ENCODE measurements around the gene TRMT2A.

Gene TRMT2A

DNA sequence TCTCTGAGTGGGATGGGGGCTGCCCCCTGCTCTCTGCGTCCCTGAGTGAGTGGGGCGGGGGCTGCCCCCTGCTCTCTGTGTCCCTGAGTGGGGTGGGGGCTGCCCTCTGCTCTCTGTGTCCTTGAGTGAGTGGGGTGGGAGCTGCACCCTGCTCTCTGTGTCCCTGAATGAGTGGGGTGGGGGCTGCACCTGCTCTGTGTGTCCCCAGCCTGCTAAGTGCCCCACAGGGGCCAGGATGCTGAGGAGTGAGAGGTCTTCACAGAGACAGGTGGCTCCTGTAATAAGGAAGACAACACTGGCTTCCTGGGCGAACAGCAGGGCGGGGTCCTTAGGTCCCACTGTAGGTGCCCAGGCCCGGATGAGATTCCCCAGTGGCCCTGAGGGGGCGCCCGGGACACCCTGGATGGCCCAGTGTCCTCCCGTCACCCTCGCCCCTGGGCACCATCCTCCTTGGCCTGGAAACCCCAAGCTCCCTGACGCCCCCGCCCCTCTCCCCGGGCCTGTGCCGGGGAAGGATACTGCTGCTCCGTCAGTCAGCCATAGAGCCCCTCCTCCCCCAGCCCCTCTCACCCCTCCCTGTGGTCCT is 37.7 kb upstream of the TRMT2A start:
- in situ Hi-C loops (cut with MboI; ENCODE audit: low pct_unique_long_range_greater_than_20kb, low sequenced_read_pairs, unreplicated experiment): loop anchor here (10.0 kb wide), 1 partner anchor 140 kb away; no protein-coding TSS in a partner anchor
- DNase-seq (ENCODE audit: low spot score): no peak
- TF ChIP-seq CTCF (IDR thresholded peaks at IDR 0.05; ENCODE audit: extremely low read depth, insufficient read depth, missing control alignments): no peak

DNA sequence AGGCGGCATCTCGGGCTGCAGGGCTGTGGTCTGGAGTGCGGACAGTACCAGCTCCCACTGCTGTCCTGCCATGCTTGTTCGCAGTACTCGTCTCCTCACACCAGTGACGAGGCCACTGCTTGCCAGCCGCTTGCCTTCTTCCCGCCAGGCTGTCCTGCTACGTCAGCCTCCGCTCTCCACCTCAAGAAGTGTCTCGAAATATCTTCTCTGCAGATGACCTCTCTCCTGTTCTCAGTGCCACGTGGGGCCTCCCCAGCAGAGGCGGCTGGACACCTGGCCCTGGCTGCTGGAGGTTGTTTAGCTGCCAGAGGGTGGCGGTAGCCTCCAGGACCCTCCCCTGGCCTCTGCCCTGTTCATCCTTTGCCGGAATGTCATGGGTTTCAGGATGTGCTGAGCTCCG is 36.9 kb upstream of the TRMT2A start:
- no peak for DNase-seq (ENCODE audit: low spot score)
- in situ Hi-C loops (cut with MboI; ENCODE audit: low pct_unique_long_range_greater_than_20kb, low sequenced_read_pairs, unreplicated experiment): loop anchor here (10.0 kb wide), 1 partner anchor 141 kb away; no protein-coding TSS in a partner anchor
- TF ChIP-seq CTCF (IDR thresholded peaks at IDR 0.05; ENCODE audit: extremely low read depth, insufficient read depth, missing control alignments): no peak

GRCh38 chr22:20152464-20152890 is 35.5 kb upstream of the TRMT2A start:
- in situ Hi-C loops (cut with MboI; ENCODE audit: low pct_unique_long_range_greater_than_20kb, low sequenced_read_pairs, unreplicated experiment): loop anchor here (10.0 kb wide), 1 partner anchor 142 kb away; no protein-coding TSS in a partner anchor
- no peak for TF ChIP-seq CTCF (IDR thresholded peaks at IDR 0.05; ENCODE audit: extremely low read depth, insufficient read depth, missing control alignments)
- no peak for DNase-seq (ENCODE audit: low spot score)

GRCh38 chr22:20151276-20151588 is 34.2 kb upstream of the TRMT2A start:
- no peak for TF ChIP-seq CTCF (IDR thresholded peaks at IDR 0.05; ENCODE audit: extremely low read depth, insufficient read depth, missing control alignments)
- DNase-seq (ENCODE audit: low spot score): no peak
- in situ Hi-C loops (cut with MboI; ENCODE audit: low pct_unique_long_range_greater_than_20kb, low sequenced_read_pairs, unreplicated experiment): loop anchor here (10.0 kb wide), 1 partner anchor 144 kb away; no protein-coding TSS in a partner anchor

- in situ Hi-C loops (cut with MboI; ENCODE audit: low pct_unique_long_range_greater_than_20kb, low sequenced_read_pairs, unreplicated experiment): loop anchor here (10.0 kb wide), 1 partner anchor 144 kb away; no protein-coding TSS in a partner anchor
- no peak for TF ChIP-seq CTCF (IDR thresholded peaks at IDR 0.05; ENCODE audit: extremely low read depth, insufficient read depth, missing control alignments)
- DNase-seq (ENCODE audit: low spot score): no peak
Observed at GRCh38 chr22:20150381-20151275, 33.6 kb upstream of the TRMT2A start, which contains the start of gene CCDC188. TSS of gene CCDC188 (minus strand) at chr22:20151055. CDS start at chr22:20150986, 69 bp downstream.

DNA sequence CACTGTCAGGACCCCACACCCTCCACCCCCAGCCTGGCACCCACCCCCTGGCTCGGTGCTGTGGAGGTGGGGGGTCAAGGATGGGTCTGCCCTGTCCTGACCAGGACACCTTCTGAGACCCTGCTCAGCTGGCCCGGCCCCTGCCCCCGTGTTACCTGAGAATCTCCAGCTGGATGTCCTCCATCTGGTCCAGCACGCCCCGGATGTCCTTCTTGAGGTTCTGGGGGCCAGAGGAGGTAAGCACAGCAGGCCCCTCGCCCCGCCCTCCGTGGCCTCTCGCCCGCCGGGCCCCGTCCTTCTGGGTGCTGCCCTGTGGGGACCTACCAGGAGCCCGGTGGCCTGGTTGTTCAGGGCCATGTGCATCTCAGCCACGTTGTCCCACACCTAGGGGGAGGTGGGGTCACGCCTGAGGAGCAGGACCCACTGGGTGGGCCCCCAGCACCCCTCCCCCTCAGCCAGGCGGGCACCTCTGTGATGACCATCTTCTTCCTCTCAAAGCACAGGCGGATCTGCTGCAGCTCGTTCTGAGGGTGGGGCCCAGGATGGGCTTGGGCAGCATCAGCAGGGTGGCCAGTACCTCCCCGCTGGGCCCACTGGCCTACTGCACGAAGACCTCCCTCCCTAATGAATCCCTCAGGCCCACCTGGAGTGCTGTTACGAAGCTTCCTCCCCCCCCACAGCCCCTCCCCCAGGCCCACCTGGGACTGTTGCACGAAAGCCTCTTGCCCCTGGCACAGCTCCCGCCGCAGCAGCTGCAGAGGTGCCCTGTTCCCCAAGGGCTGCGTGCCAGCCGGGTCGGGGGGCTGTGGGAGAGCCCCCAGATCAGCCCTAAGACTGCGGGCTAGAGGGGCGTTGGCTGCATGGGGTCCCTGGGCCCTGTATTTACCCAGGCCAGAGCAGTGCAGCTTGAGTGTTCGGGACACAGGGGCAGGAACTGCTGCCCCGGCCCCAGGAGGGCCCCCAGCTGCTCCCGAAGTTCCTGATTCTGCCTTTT is 32.5 kb upstream of the TRMT2A start:
- no peak for DNase-seq (ENCODE audit: low spot score)
- in situ Hi-C loops (cut with MboI; ENCODE audit: low pct_unique_long_range_greater_than_20kb, low sequenced_read_pairs, unreplicated experiment): loop anchor here (10.0 kb wide), 1 partner anchor 145 kb away; no protein-coding TSS in a partner anchor
- no peak for TF ChIP-seq CTCF (IDR thresholded peaks at IDR 0.05; ENCODE audit: extremely low read depth, insufficient read depth, missing control alignments)

Data from GM13977 (cell line).